Measurements from ENCODE around the gene ADAMTS6.
"Not testable (repeated sequence)": the region's sequence is repeated elsewhere in the genome, so short reads cannot be mapped to it uniquely, and the experiment has no call there.

ADAMTS6 gene

DNA sequence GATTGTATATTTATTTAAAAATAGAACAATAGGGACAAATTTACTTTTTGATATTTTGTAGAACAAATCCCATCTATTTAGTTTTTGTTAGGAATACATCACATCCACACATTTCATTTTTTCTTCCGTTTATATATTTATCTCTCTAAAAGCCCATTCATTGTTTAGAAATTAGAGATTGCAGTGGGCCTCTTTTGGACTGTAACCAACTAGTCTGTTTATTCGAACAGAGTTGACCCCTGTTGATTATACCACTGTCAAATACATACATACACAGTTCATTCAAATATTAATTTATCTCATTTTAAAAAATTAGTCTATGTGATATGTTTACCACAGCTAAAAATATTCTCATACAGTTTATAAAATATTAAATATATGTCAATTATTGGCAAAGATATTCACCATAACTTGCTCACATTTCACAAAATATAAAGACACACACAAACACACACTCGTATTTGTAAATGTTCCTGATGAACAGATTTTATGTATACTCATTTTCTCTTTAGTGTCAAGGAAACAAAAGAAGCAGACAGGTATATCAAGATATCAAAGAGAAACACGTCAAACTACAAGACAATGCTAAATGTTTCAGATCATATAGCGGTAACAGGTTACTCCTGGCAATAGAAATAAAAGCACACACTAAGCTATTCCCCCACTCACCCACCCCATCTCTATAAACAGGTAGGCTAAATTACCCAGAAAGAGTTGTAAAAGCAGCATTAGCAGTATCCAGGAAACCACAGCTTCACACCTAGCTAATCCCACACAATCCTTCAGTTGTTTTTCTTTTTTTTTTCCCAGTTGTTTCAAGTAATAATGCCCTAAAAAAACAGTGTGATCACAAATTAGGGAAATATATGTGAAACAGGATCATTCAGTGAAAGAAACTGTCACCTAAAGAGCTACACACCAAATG is 283.9 kb downstream of the ADAMTS6 start:
- DNase-seq (ENCODE audit: low read depth), result no peak

DNA sequence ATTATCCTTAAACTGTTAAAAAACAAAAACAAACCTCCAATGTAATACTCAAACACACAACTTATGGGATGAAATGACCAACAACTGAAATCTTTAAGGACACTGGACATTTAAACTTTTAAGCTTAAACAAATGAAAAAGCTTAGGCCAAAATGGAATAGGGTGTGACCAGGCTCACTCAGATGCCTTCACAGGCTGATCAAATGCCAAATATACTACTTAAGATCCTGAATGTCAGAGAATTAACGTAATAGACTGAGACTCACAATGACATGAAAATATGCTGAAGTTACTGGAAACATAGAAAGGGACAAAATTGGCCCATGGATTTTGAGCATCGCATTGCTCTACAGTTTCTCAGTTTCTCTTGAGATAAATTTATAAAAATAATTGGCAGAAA is 286.8 kb downstream of the ADAMTS6 start:
- no peak for DNase-seq (ENCODE audit: low read depth)

DNA sequence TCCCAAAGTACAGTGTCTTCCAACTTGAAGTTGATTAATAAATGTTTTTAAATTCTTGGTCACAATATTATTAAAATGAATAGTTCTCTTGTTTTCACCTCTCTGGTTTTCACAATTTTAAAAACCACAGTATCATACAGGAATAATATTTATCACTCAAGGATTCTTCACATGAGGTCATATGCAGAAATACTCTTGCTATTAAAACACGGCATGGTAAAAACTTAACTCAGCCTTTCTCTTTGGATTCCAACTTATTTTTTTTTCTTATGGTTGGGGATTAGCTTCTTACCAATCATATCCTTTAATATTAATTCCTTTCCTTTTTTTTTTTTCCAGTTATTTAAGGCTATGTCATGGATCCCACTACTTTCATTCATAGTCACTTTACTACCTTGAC is 289.4 kb downstream of the ADAMTS6 start:
- DNase-seq (ENCODE audit: low read depth), result peak; percentile 62

DNA sequence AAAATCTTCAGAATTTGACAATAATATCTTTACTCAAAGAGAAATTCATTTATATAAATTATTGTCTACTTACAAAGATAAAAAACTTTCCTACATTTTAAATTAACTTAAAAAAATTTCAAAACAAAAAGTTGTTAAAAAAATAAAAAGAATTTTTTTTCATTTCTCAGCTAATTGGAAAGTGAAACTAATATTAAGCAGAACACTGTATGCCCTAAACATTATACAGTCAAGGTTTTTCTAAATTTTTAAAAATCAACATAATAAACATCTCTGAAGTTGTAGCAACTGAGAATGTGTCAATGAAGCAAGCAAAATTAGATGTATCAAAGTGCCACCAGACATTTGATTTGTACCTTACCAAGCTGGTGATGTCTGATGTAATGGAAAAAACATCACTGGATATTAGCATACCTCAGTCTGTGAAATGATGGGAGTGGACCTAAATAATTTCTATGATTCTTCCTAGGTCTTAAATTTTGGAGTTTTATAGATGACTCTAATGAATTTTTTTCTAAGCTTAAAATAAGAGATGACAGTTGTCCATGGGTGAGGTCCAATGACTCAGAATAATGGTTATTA is 290.1 kb downstream of the ADAMTS6 start:
- DNase-seq (ENCODE audit: low read depth), result peak; percentile 55

DNA sequence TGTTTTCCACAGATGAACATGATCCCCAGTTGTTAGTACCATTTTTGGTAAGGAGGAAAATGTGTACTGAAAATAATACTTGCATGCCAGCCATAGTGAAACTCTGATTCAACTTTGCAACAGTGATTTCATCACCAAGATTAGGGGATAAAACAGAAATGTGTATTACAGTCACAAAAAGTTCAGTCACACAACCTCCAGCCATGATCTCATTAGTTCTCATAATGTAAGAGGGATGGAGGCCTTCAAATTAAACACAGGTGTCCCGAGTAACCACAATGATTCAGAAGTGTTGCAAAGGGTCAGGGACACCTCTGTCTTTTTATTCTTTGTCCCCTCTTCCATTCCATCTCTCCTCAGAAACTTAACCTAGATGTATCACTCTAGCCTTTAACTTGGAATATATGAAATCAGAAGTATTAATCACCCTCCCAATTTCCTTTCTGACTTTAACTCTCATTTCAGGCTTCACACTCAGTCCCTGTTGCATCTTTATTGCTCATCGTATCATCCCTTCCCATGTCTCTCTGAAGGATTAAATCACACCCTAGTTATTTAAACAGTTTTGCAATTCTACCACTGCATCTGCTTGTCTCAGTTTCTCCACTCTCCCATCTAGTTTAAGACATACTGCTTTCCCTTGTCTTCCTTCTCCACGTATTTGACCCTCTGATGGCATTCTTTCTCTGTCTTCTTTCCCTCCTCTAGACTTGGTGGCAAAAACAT is 291.2 kb downstream of the ADAMTS6 start:
- peak; percentile 99 for DNase-seq (ENCODE audit: low read depth)

DNA sequence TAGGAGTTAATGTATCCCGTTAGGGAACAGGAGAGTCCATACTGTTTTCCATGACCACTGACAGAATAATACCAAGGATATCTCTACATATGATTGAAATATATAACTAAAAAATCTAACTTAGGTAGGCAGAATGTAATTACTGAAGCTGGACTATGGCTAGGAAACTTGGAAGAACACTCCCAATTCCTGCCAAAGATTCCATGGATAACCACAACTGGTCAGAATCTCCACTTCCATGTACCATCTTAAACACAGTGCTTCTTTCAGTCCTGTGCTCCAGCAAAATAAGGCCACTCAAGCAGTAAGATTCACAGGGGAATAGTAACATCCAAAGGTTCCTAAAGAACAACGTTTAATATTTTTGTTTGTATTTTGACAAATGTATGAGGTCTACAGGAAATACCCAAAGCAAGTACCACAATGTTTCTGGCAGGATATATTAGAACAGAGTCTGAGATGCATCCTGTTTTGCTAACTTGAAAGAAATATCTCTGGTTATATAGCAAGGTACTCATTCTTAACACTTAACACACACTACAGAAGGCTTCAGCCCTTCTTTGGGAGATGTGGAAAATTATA is 295.0 kb downstream of the ADAMTS6 start:
- peak; percentile 74 for DNase-seq (ENCODE audit: low read depth)

DNA sequence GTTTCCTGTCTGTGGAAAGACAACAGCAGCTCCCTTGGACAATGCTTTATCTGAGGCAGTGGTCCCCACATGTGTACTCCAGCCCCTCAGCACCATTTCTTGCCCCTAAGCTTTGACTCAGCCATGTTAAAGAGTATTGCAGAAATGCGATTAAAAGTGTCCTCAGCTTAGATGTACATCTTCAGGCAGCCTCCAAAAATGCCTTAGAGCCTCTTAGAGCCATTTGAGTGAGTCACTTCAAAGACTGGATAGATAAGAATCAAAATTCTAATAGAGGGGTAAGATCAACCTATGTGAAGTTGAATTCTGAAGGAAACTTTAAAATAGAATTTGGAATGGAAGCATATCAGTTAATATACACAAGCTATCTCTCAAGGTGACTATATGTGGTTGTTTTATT is 296.3 kb downstream of the ADAMTS6 start:
- DNase-seq (ENCODE audit: low read depth), result peak; percentile 73

DNA sequence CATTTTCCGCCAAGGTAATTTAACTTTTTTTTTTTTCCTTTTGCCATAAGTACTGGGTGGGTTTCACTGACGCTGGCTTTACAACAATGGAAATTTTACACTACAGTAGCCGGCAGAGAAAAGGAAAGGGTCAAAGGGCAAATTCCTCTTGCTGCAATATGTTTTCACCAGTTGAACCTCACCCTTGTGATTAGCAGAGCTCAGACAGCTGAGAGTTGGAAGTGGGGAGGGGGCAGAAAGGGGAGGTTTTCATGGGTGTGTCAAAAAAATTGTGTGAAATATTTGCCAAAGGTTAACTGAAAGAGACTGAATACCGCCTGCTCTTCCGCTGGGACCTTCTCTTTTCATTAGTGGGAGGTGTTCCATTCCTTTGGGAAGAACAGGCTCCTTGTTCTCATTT is 296.9 kb downstream of the ADAMTS6 start:
- no peak for DNase-seq (ENCODE audit: low read depth)

DNA sequence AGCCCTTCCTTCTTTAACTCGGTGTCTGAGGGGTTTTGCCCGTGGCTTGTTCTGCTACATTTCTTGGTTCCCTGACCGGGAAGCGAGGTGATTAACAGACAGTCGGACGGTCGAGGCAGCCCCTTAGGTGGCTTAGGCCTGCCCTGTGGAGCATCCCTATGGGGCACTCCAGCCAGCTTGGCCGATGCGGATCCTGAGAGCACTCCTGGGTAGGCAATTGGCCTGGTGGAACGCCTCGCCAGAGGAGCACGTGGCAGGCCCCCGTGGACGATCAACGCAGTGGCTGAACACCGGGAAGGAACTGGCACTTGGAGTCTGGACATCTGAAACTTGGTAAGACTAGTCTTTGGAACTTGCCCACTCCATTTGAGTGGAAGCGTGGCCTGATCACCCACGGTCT is 307.5 kb downstream of the ADAMTS6 start:
- not testable (repeated sequence) for DNase-seq (ENCODE audit: low read depth)

DNA sequence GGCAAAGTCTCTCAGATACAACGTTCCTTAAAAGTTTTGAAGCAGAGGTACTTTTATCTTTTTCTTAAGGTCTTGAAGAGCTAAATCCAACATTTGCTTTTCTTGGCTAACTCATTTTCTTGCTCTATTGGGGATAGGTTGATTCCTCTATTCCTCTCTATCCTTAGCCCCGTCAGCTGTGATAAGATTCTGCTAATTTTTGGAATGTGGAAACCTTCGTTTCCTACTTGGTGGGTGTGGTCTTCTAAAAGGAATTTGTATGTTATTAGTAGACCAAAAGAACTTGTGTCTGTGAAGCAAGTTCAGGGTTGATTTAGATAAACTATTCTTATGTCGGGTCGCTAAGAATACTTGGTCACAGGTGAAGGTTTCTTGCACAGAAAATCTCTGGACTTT is 308.6 kb downstream of the ADAMTS6 start:
- DNase-seq (ENCODE audit: low read depth), result no peak

DNA sequence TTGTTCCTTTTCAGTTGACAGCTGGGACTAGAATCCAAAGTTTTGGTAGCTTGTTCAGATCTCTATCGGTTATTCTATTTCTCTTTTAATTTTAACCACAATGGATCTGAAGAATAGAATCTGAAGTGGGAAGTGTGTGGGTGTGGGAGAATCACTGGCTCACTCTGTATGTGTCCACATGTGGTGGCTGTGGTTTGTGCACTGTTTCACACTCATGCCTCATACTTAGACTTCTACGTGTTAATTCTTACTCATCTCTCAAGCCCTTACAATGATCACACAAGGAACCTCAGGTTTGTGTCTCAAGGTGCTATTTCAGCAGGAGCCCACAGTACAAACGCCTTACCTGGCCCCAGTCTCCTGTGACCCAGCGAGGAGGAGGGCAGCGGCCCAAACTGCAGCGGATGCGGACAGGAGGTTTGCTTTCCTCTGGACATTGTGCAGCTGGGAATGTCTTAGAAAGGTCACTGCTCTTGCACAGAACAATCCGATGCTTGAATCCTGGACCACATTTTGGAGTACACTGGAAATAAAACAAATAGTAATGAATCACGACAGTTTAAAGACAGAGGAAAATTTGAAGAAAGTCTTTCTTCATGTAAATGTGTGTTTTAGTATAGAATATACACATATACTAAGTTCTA is 309.1 kb downstream of the ADAMTS6 start:
- DNase-seq (ENCODE audit: low read depth), result peak; percentile 90

DNA sequence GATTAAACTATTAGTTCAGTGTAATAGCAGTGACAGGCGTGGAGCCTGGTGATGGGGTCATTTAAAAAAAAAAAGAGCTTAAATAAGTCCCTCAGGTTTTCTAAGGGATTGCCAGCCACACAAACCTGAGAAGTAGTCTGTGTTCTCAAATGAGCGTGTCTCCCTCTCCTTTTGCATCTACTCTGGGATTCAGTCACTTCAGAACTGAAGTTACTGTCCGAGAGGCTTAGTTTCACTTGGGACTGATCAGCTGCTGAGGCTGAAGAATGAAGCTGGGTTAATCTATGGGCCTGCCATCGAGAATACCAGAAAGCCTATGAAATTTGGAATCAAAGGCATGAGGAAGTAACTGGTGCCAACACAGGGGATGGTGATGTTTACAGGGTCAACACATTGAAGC is 310.1 kb downstream of the ADAMTS6 start:
- no peak for DNase-seq (ENCODE audit: low read depth)

DNA sequence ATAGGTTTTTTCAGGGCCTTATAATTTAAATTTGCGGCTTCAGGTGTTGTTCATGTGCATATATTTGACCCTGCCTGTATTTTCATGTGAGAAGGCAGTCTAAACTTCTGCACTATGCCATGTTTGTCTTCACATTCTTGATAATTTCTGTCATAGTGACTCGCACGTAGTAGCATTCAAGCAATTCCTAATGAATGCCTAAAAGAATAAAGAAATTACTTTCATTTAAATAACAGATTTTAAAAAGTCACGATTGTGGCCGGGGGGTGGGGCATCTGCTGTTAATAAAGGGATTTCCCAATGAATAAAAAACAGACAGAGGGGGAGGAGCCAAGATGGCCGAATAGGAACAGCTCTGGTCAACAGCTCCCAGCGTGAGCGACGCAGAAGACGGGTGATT is 318.0 kb downstream of the ADAMTS6 start:
- peak; percentile 72 for DNase-seq (ENCODE audit: low read depth)

DNA sequence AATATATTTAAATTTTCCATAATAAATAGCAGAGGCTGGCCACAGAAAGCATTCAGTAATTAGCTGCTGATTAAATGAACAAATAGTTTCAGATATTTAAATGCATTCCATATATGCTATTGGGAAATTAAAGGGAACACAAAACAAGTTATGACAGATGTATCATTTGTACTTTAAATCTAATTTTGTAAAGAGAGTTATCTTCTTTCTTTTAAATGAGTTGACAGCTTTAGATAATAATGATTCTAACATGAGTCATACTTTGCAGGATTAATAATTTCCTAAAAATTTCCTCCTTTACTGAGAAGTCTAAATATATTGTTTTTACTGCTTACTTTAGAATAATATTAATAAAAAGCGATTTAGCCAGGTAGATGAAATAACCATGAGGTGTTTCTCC is 320.1 kb downstream of the ADAMTS6 start:
- no peak for DNase-seq (ENCODE audit: low read depth)

DNA sequence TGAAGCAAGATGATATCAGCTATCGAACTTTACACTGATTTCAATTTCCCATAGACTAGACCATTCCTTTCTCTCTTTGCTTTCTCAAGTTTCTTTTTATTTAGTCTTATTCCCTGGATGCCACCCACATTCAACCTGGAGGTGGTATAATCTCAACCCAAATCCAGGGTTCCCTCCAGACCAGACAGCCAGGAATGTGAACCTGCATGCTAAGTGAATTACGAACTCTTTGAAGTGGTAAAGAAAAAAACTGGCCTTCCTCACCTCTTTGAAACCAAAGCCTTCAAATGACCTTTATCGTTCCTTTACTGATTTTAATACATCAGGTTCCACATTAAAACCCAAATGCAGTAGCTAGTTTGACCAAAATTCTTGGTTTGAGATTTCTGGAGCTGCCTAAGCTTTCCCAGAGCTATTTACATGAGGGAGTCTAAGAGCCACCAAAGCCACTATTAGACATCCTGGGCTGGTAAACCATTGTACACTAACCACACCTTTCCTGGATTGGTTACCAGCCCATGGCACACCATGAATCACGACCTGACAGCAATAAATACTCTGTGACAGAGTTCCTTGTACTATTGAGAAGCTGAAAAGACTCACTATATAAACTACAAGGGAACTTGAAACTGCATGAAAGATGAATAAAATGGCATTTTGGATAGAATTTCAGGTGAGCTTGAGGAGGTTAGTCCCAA is 323.7 kb downstream of the ADAMTS6 start:
- no peak for DNase-seq (ENCODE audit: low read depth)

DNA sequence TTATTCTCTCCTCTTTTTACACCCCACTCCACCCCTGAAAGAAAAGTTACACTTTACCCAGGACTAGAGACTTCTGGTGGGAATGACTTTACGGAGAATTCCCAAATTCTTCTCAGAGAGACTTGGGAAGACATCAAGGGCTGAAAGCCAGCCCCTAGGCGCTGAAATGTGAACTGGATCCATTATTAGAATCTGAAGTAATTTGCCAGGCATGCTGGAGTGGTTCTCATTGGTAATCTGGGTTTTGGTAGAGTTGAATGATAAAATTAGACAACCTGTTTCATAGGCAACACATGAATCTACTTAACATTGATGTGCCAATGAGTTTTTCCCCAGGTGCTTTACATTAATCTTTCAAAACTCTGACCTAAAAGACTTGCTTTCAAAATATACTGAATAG is 324.8 kb downstream of the ADAMTS6 start:
- DNase-seq (ENCODE audit: low read depth), result no peak

DNA sequence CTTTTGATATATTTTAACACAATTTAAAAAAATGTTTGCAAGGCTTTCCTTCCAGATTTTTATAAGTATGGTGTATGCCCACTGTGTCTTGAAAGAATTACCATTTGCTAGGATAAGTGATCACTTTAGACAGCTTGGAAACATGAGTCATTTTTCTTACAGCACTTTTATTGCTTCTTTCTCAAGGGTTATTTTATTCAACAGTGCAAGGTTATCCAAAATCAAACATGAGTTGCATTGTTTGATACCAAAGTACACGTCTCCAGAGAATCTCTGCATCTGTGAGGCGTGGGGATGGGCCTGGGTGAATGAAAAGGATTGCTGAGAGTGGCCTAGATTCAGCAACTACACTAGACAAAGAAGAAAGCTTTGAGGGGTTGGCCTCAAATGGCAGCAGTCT is 329.6 kb downstream of the ADAMTS6 start:
- DNase-seq (ENCODE audit: low read depth), result peak; percentile 27

DNA sequence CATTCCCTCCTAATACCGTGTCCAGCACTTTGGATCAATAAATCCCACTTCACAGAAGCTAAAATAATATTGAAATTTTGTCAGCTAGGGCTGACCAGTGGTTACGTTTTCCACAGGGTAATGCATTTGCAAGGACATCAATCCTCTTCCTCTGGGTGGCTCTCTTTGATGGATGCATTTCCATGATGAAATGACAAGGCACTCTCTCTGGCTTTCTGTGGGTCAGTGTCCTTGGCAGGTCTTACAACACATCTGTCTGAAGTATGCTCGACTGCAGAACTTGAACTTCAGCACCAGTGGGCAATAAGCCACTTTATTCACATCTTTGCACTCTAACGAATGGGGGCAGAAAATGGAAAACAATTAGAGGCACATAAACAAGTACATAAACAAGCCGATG is 330.1 kb downstream of the ADAMTS6 start:
- peak; percentile 58 for DNase-seq (ENCODE audit: low read depth)

DNA sequence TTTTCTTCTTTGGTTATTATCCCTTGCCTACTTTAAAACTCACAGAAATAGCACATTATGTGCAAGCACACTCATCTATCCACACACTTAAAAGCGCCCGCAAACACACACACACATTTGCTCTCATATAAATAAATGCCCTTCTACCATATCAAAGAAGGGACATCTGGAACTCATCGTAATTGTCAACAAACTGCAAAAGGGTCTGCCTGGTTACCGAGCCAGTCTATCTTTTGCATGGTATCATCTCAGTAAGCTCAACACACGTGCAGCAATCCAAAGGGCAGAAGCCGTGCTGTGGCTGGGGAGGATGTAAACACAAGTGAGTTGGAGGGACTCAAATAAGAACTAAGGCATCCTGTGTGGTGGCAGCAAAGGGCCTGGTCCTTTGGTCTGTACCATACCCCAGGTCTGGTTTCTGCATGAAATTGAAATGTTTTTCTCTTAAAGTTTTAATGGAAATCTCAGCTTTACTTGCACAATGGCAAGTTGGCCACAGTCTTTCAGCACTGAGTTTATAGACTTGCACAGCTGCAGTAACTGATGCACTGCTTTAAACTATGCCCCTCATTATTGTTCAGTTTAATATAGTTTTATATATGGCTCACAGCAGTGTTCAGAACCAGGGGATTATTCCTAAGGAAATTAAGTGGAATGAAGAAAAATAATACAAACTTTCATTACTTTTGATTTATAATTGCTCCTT is 331.0 kb downstream of the ADAMTS6 start:
- DNase-seq (ENCODE audit: low read depth), result no peak

DNA sequence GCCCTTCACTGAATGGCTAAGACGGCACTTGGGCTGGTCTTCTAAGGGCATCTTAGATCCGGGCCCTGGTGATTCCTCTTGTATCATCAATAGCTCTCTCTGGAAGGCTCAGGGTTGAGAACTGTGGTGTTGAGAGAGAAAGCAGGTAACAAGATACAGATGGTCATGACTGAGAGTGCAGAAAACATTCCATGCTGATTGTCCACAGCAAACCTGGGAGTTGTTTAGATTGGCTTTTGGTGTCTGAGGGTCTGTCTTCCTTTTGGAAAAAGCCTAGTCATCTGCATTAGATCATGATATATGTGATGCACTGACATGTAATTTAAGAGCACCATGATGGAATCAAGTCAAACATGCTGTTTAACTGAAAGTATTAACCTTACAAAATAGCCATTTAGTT is 331.9 kb downstream of the ADAMTS6 start:
- no peak for DNase-seq (ENCODE audit: low read depth)
